C1 segment of cervical spinal cord (tissue), 14 donors: ENCODE data around the gene COG5.

Source experiments
- DNase-seq, 14 donors: peaks; one replicate each; lab custom pipeline; 2025; lab: John Stamatoyannopoulos, UW

The COG5 gene

GRCh38 chr7:107505997-107506673 lies 57.6 kb downstream of the COG5 start:
- DNase-seq = no peak

- DNase-seq = no peak
Measured at GRCh38 chr7:107505362-107505761, 58.4 kb downstream of the COG5 start.

GRCh38 chr7:107503687-107504086 lies 60.0 kb downstream of the COG5 start:
- DNase-seq = no peak

GRCh38 chr7:107502797-107503196 lies 60.9 kb downstream of the COG5 start:
- DNase-seq = no peak

- no peak for DNase-seq
Measured at GRCh38 chr7:107502154-107502553, 61.6 kb downstream of the COG5 start.

- DNase-seq = no peak
Measured at GRCh38 chr7:107501593-107501992, 62.1 kb downstream of the COG5 start.

- no peak for DNase-seq
Measured at GRCh38 chr7:107499731-107500130, 64.0 kb downstream of the COG5 start.

GRCh38 chr7:107495516-107495915 lies 68.2 kb downstream of the COG5 start:
- DNase-seq = no peak

- no peak for DNase-seq
Measured at GRCh38 chr7:107494884-107495283, 68.8 kb downstream of the COG5 start.

GRCh38 chr7:107494315-107494751 lies 69.4 kb downstream of the COG5 start:
- no peak for DNase-seq

GRCh38 chr7:107492875-107493274 lies 70.8 kb downstream of the COG5 start:
- no peak for DNase-seq

- DNase-seq = no peak
Measured at GRCh38 chr7:107486041-107486440, 77.7 kb downstream of the COG5 start.

GRCh38 chr7:107482571-107482970 lies 81.1 kb downstream of the COG5 start:
- no peak for DNase-seq

- no peak for DNase-seq
Measured at GRCh38 chr7:107480932-107481331, 82.8 kb downstream of the COG5 start.

GRCh38 chr7:107479303-107479702 lies 84.4 kb downstream of the COG5 start:
- no peak for DNase-seq

- DNase-seq = peak in 1 of 14 donors; percentile 66
Measured at GRCh38 chr7:107474104-107474521, 89.6 kb downstream of the COG5 start.

GRCh38 chr7:107472116-107472515 lies 91.6 kb downstream of the COG5 start:
- peak in 1 of 14 donors; percentile 56 for DNase-seq

GRCh38 chr7:107471292-107472070 lies 92.2 kb downstream of the COG5 start:
- DNase-seq = peak in 1 of 14 donors; percentile 67

- DNase-seq = peak in 1 of 14 donors; percentile 89
Measured at GRCh38 chr7:107469929-107470328, 93.8 kb downstream of the COG5 start, which contains the start of gene GPR22. Gene GPR22 (plus strand): TSS chr7:107470057. CDS start chr7:107474061, 4,004 bp downstream.

GRCh38 chr7:107468824-107469223 lies 94.9 kb downstream of the COG5 start:
- DNase-seq = no peak

- DNase-seq = no peak
Measured at GRCh38 chr7:107467972-107468371, 95.7 kb downstream of the COG5 start.

- DNase-seq = peak in 1 of 14 donors; percentile 50
Measured at GRCh38 chr7:107464666-107465226, 99.0 kb downstream of the COG5 start.
